ENCODE data around the gene KRT6A. TPM values are rescaled to one million over a fixed set of nuclear protein-coding genes. Genes with fewer than 3 reads are reported as not detected.

Gene KRT6A
- total RNA-seq, 1 experiment from 2014 or later = 55.9 TPM

GRCh38 chr12:52537101-52537500 is 44.0 kb upstream of the KRT6A start:
- Histone ChIP-seq H2AFZ (no peak overlapping the region), H3K36me3 (ENCODE audit: low read depth) (no peaks in the 10 kb centered on the region), H3K27ac (no peak overlapping the region), H3K27me3 (ENCODE audit: insufficient read depth, low read depth) (no peaks in the 10 kb centered on the region), H3F3A (ENCODE audit: insufficient read depth, low read depth) (peaks cover 7% of the 10 kb centered on the region; the same call in 1 of the 2 replicates), H3K9me3 (ENCODE audit: insufficient read depth, low read depth) (no peaks in the 10 kb centered on the region), H3K4me3 (no peak overlapping the region), H4K20me1 (ENCODE audit: insufficient read depth) (no peaks in the 10 kb centered on the region), H3K9me2 (ENCODE audit: insufficient read depth) (no peaks in the 10 kb centered on the region), H3K4me2 (no peak overlapping the region), H3K4me1 (replicated peaks; ENCODE audit: insufficient read depth) (peaks cover 22% of the 10 kb centered on the region), H3K79me2 (ENCODE audit: low read depth) (no peaks in the 10 kb centered on the region)
- no peak for TF ChIP-seq CTCF (conservative IDR thresholded peaks at IDR 0.05)
- TF ChIP-seq EZH2 (IDR thresholded peaks at IDR 0.05; ENCODE audit: low read depth) = no peak
- ChIA-PET CTCF (interaction anchor here (0.7 kb wide), 1 partner anchor 334 kb away, joined by 4 read pairs; no protein-coding TSS in a partner anchor), POLR2A (ENCODE audit: unreplicated experiment) (no interaction called here)
- no peak for DNase-seq
- no TSS peak for BruUV-seq (replicated peaks)
- intact Hi-C loops (cut with micrococcal nuclease; ENCODE audit: unreplicated experiment) = no loop called here

- Histone ChIP-seq H3K9me2 (ENCODE audit: insufficient read depth) (no peaks in the 10 kb centered on the region), H3K36me3 (ENCODE audit: low read depth) (no peaks in the 10 kb centered on the region), H3K27ac (no peak overlapping the region), H3K9me3 (ENCODE audit: insufficient read depth, low read depth) (no peaks in the 10 kb centered on the region), H3K4me2 (no peak overlapping the region), H4K20me1 (ENCODE audit: insufficient read depth) (no peaks in the 10 kb centered on the region), H3K79me2 (ENCODE audit: low read depth) (no peaks in the 10 kb centered on the region), H2AFZ (no peak overlapping the region), H3K4me3 (no peak overlapping the region), H3K4me1 (replicated peaks; ENCODE audit: insufficient read depth) (peaks cover 22% of the 10 kb centered on the region), H3F3A (ENCODE audit: insufficient read depth, low read depth) (peaks cover 7% of the 10 kb centered on the region; the same call in 1 of the 2 replicates), H3K27me3 (ENCODE audit: insufficient read depth, low read depth) (no peaks in the 10 kb centered on the region)
- CTCF ChIA-PET = no interaction called here
- intact Hi-C loops (cut with micrococcal nuclease; ENCODE audit: unreplicated experiment) = no loop called here
- TF ChIP-seq EZH2 (IDR thresholded peaks at IDR 0.05; ENCODE audit: low read depth) (no peak), CTCF (conservative IDR thresholded peaks at IDR 0.05) (no peak)
- POLR2A ChIA-PET (ENCODE audit: unreplicated experiment) = no interaction called here
- no TSS peak for BruUV-seq (replicated peaks)
- no peak for DNase-seq
Measured at GRCh38 chr12:52535574-52535973, 42.5 kb upstream of the KRT6A start.

- Histone ChIP-seq H3K9me3 (ENCODE audit: insufficient read depth, low read depth) (no peaks in the 10 kb centered on the region), H2AFZ (no peak overlapping the region), H3F3A (ENCODE audit: insufficient read depth, low read depth) (peaks cover 4% of the 10 kb centered on the region; the same call in 1 of the 2 replicates), H3K4me2 (no peak overlapping the region), H3K4me3 (no peak overlapping the region), H3K4me1 (replicated peaks; ENCODE audit: insufficient read depth) (peaks cover 15% of the 10 kb centered on the region), H3K27ac (no peak overlapping the region), H3K27me3 (ENCODE audit: insufficient read depth, low read depth) (no peaks in the 10 kb centered on the region), H4K20me1 (ENCODE audit: insufficient read depth) (no peaks in the 10 kb centered on the region), H3K79me2 (ENCODE audit: low read depth) (no peaks in the 10 kb centered on the region), H3K36me3 (ENCODE audit: low read depth) (no peaks in the 10 kb centered on the region), H3K9me2 (ENCODE audit: insufficient read depth) (no peaks in the 10 kb centered on the region)
- BruUV-seq (replicated peaks) = no TSS peak
- intact Hi-C loops (cut with micrococcal nuclease; ENCODE audit: unreplicated experiment) = no loop called here
- POLR2A ChIA-PET (ENCODE audit: unreplicated experiment) = no interaction called here
- CTCF ChIA-PET = no interaction called here
- DNase-seq = no peak
- TF ChIP-seq CTCF (conservative IDR thresholded peaks at IDR 0.05) (no peak), EZH2 (IDR thresholded peaks at IDR 0.05; ENCODE audit: low read depth) (no peak)
Measured at GRCh38 chr12:52534482-52534881, 41.4 kb upstream of the KRT6A start.

All from PC-9 (cell line).